Measurements from ENCODE around the gene NFKBIE.

- TF ChIP-seq POLR2A (IDR thresholded peaks at IDR 0.05): no peak
- TF ChIP-seq, protein P1, sequence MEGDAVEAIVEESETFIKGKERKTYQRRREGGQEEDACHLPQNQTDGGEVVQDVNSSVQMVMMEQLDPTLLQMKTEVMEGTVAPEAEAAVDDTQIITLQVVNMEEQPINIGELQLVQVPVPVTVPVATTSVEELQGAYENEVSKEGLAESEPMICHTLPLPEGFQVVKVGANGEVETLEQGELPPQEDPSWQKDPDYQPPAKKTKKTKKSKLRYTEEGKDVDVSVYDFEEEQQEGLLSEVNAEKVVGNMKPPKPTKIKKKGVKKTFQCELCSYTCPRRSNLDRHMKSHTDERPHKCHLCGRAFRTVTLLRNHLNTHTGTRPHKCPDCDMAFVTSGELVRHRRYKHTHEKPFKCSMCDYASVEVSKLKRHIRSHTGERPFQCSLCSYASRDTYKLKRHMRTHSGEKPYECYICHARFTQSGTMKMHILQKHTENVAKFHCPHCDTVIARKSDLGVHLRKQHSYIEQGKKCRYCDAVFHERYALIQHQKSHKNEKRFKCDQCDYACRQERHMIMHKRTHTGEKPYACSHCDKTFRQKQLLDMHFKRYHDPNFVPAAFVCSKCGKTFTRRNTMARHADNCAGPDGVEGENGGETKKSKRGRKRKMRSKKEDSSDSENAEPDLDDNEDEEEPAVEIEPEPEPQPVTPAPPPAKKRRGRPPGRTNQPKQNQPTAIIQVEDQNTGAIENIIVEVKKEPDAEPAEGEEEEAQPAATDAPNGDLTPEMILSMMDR (IDR thresholded peaks at IDR 0.05): no peak
These were observed 41.9 kb upstream of the NFKBIE start for GRCh38 chr6:44307217-44307616.
